Left ventricle myocardium inferior (tissue), 1 donor: Measurements from ENCODE around the gene STK32B. TPM values are rescaled to one million over a fixed set of nuclear protein-coding genes. Genes with fewer than 3 reads are reported as not detected.

Source experiments
- DNase-seq: peaks from one replicate; pipeline ENCODE4 v3.0.0-alpha.2; 2020
- H3K27ac ChIP-seq: fragments of 200-600 bp; replicated peaks from 2 replicates; pipeline ENCODE4 v1.8.0; 2021
- H3K27me3 ChIP-seq: fragments of 200-600 bp; 2 replicates; pipeline ENCODE4 v1.8.0; 2021; ENCODE audit warnings: low read depth
- H3K36me3 ChIP-seq: fragments of 200-600 bp; 2 replicates; pipeline ENCODE4 v1.8.0; 2021
- H3K4me1 ChIP-seq: fragments of 200-600 bp; 2 replicates; pipeline ENCODE4 v1.8.0; 2021
- H3K4me3 ChIP-seq: fragments of 200-600 bp; 2 replicates; pipeline ENCODE4 v1.8.0; 2021; ENCODE audit warnings: mild to moderate bottlenecking, moderate library complexity
- H3K9me3 ChIP-seq: fragments of 200-600 bp; replicated peaks from 2 replicates; pipeline ENCODE4 v1.8.0; 2021
- intact Hi-C: fragments of 100-400 bp; cut with micrococcal nuclease; formaldehyde crosslinking; loops from one replicate; pipeline ENCODE4 v1.11.0; 2022
- total RNA-seq: library from RNA; stranded (reverse); fragmentation: NEBNext Ultra II Directional; extraction: Animal tissue kit (Norgen Biotek cat#: 25700); gene quantifications from one replicate; pipeline ENCODE4 v1.2.1, GENCODE V29; 2021
- TF ChIP-seq, protein P1 (sequence below): fragments of 200-600 bp; IDR thresholded peaks from 2 replicates; pipeline ENCODE4 v1.8.0; 2021; ENCODE audit warnings: antibody characterized with exemption, mild to moderate bottlenecking, borderline replicate concordance
- donor health status: DM: no; HTN: yes; CAD: no; lungs with severe emphysema.

Gene STK32B
- total RNA-seq, 1 donor from 2014 or later = 0.55 TPM

- DNase-seq = no peak
- intact Hi-C loops = no loop called here
- TF ChIP-seq, protein P1, sequence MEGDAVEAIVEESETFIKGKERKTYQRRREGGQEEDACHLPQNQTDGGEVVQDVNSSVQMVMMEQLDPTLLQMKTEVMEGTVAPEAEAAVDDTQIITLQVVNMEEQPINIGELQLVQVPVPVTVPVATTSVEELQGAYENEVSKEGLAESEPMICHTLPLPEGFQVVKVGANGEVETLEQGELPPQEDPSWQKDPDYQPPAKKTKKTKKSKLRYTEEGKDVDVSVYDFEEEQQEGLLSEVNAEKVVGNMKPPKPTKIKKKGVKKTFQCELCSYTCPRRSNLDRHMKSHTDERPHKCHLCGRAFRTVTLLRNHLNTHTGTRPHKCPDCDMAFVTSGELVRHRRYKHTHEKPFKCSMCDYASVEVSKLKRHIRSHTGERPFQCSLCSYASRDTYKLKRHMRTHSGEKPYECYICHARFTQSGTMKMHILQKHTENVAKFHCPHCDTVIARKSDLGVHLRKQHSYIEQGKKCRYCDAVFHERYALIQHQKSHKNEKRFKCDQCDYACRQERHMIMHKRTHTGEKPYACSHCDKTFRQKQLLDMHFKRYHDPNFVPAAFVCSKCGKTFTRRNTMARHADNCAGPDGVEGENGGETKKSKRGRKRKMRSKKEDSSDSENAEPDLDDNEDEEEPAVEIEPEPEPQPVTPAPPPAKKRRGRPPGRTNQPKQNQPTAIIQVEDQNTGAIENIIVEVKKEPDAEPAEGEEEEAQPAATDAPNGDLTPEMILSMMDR = no peak
- Histone ChIP-seq H3K36me3 (no peaks in the 10 kb centered on the region), H3K27ac (no peak overlapping the region), H3K9me3 (peaks cover 6% of the 10 kb centered on the region), H3K4me3 (no peak overlapping the region), H3K4me1 (no peaks in the 10 kb centered on the region), H3K27me3 (peaks cover 56% of the 10 kb centered on the region)
Observed at GRCh38 chr4:5044341-5044740, 6.9 kb upstream of the STK32B start.

GRCh38 chr4:5045097-5045496 is 6.2 kb upstream of the STK32B start:
- intact Hi-C loops = no loop called here
- peaks cover under 1% of the 10 kb centered on the region for H3K4me1 ChIP-seq
- DNase-seq = no peak
- no peak overlapping the region for H3K27ac ChIP-seq
- peaks cover 58% of the 10 kb centered on the region for H3K27me3 ChIP-seq
- H3K4me3 ChIP-seq = no peak overlapping the region
- TF ChIP-seq, protein P1 = no peak
- peaks cover 6% of the 10 kb centered on the region for H3K9me3 ChIP-seq
- H3K36me3 ChIP-seq = no peaks in the 10 kb centered on the region

- Histone ChIP-seq H3K4me3 (no peak overlapping the region), H3K9me3 (peaks cover 6% of the 10 kb centered on the region), H3K27me3 (peaks cover 81% of the 10 kb centered on the region), H3K36me3 (no peaks in the 10 kb centered on the region), H3K4me1 (peaks cover 23% of the 10 kb centered on the region), H3K27ac (no peak overlapping the region)
- no peak for DNase-seq
- TF ChIP-seq, protein P1 = no peak
- intact Hi-C loops = no loop called here
Observed at GRCh38 chr4:5048721-5049120, 2.6 kb upstream of the STK32B start.

DNA sequence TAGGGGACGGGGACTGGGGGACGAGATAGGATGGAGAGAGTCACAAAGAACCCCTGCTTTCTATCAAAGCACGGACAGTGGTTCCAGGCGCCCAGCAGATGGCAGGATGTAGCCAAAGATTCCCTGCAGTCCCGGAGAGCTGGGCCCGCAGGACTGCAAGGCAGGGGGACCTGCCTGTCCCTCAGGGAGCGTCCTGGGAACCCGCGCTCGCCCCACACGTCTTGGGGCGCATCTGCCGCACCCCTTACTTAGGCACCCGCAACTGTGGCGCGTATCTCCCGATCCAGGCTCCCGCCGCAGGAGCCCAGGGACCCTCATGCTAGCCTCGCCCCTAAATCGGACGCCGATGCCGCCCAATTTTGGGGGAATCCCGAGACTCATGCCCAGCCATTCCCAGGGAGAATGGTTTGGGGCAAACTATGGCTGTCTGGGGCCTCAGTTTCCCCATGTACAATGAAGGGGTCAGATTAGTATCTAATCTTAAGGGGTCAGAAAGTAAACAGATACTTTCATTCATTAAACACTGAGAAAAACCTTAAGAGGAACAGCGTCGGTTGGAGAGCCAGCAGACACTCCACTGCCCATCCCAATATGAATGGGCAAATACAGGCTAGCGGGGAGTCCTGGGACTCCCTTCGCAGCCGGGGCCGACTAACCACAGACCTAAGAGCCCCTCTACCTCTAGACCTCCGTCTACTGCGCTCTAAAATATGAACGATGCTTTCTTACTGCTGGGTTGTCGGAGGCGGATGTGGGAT is 581 bp upstream of the STK32B start:
- Histone ChIP-seq H3K9me3 (peaks cover 6% of the 10 kb centered on the region), H3K27me3 (peaks cover 77% of the 10 kb centered on the region), H3K27ac (no peak overlapping the region), H3K4me3 (peak overlapping the region; percentile 70), H3K36me3 (no peaks in the 10 kb centered on the region), H3K4me1 (peaks cover 23% of the 10 kb centered on the region)
- intact Hi-C loops = no loop called here
- TF ChIP-seq, protein P1 = peak; percentile 83
- peak; percentile 67 for DNase-seq

- TF ChIP-seq, protein P1 = no peak
- Histone ChIP-seq H3K36me3 (no peaks in the 10 kb centered on the region), H3K27me3 (peaks cover 76% of the 10 kb centered on the region), H3K4me3 (peak overlapping the region; percentile 70), H3K27ac (no peak overlapping the region), H3K9me3 (no peaks in the 10 kb centered on the region), H3K4me1 (peaks cover 23% of the 10 kb centered on the region)
- intact Hi-C loops = no loop called here
- DNase-seq = no peak
Observed at GRCh38 chr4:5052204-5052702, 973 bp downstream of the STK32B start.
